OCI-LY7 (cell line): ENCODE data around the gene C6orf141.

Experiments
- CTCF ChIP-seq: fragments of 200-600 bp; sonication (generic); conservative IDR thresholded peaks from 2 replicates; pipeline ENCODE4 v1.5.1; 2014; ENCODE audit warnings: mild to moderate bottlenecking, antibody characterized with exemption, low read length, moderate library complexity, mixed read lengths
- EZH2phosphoT487 ChIP-seq: fragments of 200-600 bp; sonication (generic); IDR thresholded peaks from 2 replicates; pipeline ENCODE4 v1.6.1; 2018; ENCODE audit warnings: low read depth, borderline replicate concordance, mild to moderate bottlenecking, mixed run types, antibody characterized with exemption, low read length, moderate library complexity, mixed read lengths

DNA sequence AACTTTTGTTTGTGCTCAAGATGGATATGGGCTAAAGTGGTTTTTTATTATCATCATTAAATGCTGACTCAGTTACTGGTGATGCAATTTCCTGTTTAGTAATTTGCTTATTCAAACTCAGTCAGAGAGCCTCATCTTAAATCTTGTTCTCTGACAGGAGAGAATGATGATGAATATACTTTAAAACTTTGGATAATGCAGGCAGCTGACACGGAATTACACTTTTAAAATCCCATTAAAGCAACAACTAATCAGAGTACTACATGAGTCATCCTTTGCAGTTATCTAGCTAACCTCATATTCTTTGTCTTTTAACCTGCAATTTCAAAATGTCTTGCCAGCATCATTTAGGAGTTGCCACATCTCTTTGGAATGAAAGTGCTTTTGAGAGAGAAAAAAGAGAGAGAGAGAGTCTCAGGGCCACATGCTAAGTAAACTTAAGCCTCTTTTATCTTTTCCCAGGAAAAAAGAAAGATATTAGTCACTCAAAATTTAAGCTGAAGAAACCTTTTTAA lies 9.2 kb upstream of the C6orf141 start:
- no peak for TF ChIP-seq CTCF
- TF ChIP-seq EZH2phosphoT487: no peak
